Prostate gland (tissue), 2 donors: ENCODE measurements around the gene CTNNAL1.

Experiments
- POLR2AphosphoS5 ChIP-seq: sonication (generic); formaldehyde crosslinking; IDR thresholded peaks from one replicate; pipeline ENCODE4 v1.6.1; 2017; ENCODE audit warnings: antibody characterized with exemption
- TF ChIP-seq, protein P1 (sequence below), 4 experiments: fragments of 200-600 bp in 2 of 4; fragments of 450-650 bp in 2 of 4; sonication (generic) in 2 of 4; IDR thresholded peaks; 1 replicate in 3 of 4; 2 replicates in 1 of 4; pipeline ENCODE4 v1.5.1; 2016 to 2019; ENCODE audit warnings: antibody characterized with exemption in 4 of 4, mild to moderate bottlenecking in 2 of 4, moderate library complexity in 2 of 4

DNA sequence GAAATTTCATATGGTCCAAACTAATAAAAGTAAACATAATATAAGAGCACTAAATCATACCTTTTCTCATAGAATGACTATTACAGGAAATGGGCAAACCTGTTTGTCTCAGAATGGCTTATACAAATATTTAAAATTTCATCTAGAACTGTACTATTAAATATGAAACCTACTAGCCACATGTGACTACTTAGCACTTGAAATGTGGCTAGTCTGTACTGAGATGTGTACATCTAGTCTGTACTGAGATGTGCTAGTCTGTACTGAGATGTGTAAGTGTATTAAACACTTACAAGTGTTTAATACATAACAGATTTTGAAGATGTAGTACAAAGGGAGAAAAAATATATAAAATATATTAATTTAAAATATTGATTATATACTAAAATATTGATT, 56.7 kb downstream of the CTNNAL1 start:
- TF ChIP-seq POLR2AphosphoS5: no peak
- TF ChIP-seq, protein P1, sequence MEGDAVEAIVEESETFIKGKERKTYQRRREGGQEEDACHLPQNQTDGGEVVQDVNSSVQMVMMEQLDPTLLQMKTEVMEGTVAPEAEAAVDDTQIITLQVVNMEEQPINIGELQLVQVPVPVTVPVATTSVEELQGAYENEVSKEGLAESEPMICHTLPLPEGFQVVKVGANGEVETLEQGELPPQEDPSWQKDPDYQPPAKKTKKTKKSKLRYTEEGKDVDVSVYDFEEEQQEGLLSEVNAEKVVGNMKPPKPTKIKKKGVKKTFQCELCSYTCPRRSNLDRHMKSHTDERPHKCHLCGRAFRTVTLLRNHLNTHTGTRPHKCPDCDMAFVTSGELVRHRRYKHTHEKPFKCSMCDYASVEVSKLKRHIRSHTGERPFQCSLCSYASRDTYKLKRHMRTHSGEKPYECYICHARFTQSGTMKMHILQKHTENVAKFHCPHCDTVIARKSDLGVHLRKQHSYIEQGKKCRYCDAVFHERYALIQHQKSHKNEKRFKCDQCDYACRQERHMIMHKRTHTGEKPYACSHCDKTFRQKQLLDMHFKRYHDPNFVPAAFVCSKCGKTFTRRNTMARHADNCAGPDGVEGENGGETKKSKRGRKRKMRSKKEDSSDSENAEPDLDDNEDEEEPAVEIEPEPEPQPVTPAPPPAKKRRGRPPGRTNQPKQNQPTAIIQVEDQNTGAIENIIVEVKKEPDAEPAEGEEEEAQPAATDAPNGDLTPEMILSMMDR (IDR thresholded peaks at IDR 0.05): no peak
